Natural killer cell (primary cell): ENCODE results near the gene HOXC12. TPM values are rescaled to one million over a fixed set of nuclear protein-coding genes. Genes with fewer than 3 reads are reported as not detected.

Experiments used
- ATAC-seq, 3 donors: fragments of 150-1000 bp in 2 of 3; fragments of 200-7000 bp in 1 of 3; cut with Tn5 transposase; 1 replicate in 1 of 3; 2 replicates in 2 of 3; pipeline ENCODE4 v1.10.0; 2021; ENCODE audit warnings: mild to moderate bottlenecking in 2 of 3, moderate library complexity in 2 of 3
- DNase-seq, 2 donors: peaks; one replicate each; pipeline versions ENCODE4 v3.0.0 to v3.0.0-alpha.2; 2013 to 2021; ENCODE audit warnings: mixed read lengths in 1 of 2
- H3K27ac ChIP-seq: one replicate; pipeline ENCODE4 v1.5.1; 2013; ENCODE audit warnings: mild to moderate bottlenecking, low read length
- H3K27me3 ChIP-seq: one replicate; pipeline ENCODE4 v1.6.1; 2013; ENCODE audit warnings: low read length; ENCODE audit not compliant: control insufficient read depth, insufficient read depth
- H3K36me3 ChIP-seq: one replicate; pipeline ENCODE4 v1.6.1; 2013; ENCODE audit warnings: low read length; ENCODE audit not compliant: control insufficient read depth, insufficient read depth
- H3K4me1 ChIP-seq: one replicate; pipeline ENCODE4 v1.6.1; 2013; ENCODE audit warnings: low read length; ENCODE audit not compliant: control insufficient read depth, insufficient read depth
- H3K4me3 ChIP-seq: one replicate; pipeline ENCODE4 v1.5.1; 2013; ENCODE audit warnings: low read length
- H3K9me3 ChIP-seq: one replicate; pipeline ENCODE4 v1.6.1; 2013; ENCODE audit warnings: low read length; ENCODE audit not compliant: control insufficient read depth, insufficient read depth
- H3K27ac Mint-ChIP-seq, 2 donors: one replicate each; pipeline ENCODE4 v1.8.0; 2022; ENCODE audit warnings: mild to moderate bottlenecking in 2 of 2, mixed read lengths in 2 of 2, moderate library complexity in 1 of 2
- H3K27me3 Mint-ChIP-seq, 2 donors: one replicate each; pipeline ENCODE4 v1.8.0; 2022; ENCODE audit warnings: low read depth in 2 of 2, mixed read lengths in 2 of 2
- H3K36me3 Mint-ChIP-seq: one replicate; pipeline ENCODE4 v1.8.0; 2022; ENCODE audit warnings: mixed read lengths
- H3K4me1 Mint-ChIP-seq, 2 donors: one replicate each; pipeline ENCODE4 v1.8.0; 2022; ENCODE audit warnings: mixed read lengths in 2 of 2
- H3K4me3 Mint-ChIP-seq: one replicate; pipeline ENCODE4 v1.8.0; 2022; ENCODE audit warnings: mild to moderate bottlenecking, moderate library complexity, mixed read lengths
- H3K9me3 Mint-ChIP-seq, 2 donors: one replicate each; pipeline ENCODE4 v1.8.0; 2022; ENCODE audit warnings: mixed read lengths in 2 of 2
- CTCF ChIP-seq: fragments of 200-600 bp; IDR thresholded peaks from one replicate; pipeline ENCODE4 v1.8.0; 2022; ENCODE audit warnings: antibody characterized with exemption
- WGBS: methylation state at CpG from one replicate; pipeline ENCODE4 v1.1.7; 2013; ENCODE audit warnings: missing lambda C conversion rate; ENCODE audit not compliant: insufficient coverage; 5-methylcytosine and 5-hydroxymethylcytosine counted together
- intact Hi-C: fragments of 100-400 bp; cut with micrococcal nuclease; formaldehyde crosslinking; loops from one replicate; pipeline ENCODE4 v1.14.2; 2022
- total RNA-seq, 4 donors: library from RNA; stranded (reverse); fragments of 120-200 nt in 1 of 4; gene quantifications; one replicate each; pipeline versions ENCODE4 v1.2.3 to v1.2.4, GENCODE V29; 2013 to 2022

The HOXC12 gene
- total RNA-seq, 3 donors from 2014 or later (not counting 1 experiment from before 2014, with no cell fraction given) = not detected

- peak overlapping the region; percentile 42 for H3K4me3 Mint-ChIP-seq
Measured at GRCh38 chr12:53952871-53953734, 1.6 kb upstream of the HOXC12 start.

GRCh38 chr12:53953831-53954693 is 641 bp upstream of the HOXC12 start:
- Mint-ChIP-seq H3K27ac (peak overlapping the region in 1 of 2 donors; percentile 75), H3K4me1 (peaks cover 12 to 14% of the 10 kb centered on the region in 2 donors), H3K9me3 (no peaks in the 10 kb centered on the region), H3K4me3 (peak overlapping the region; percentile 13), H3K36me3 (no peaks in the 10 kb centered on the region), H3K27me3 (peaks cover 69 to 81% of the 10 kb centered on the region in 2 donors)
- DNase-seq (no peak), ATAC-seq (no peak)
- Histone ChIP-seq H3K36me3 (no peaks in the 10 kb centered on the region), H3K4me1 (peaks cover 32% of the 10 kb centered on the region), H3K9me3 (peaks cover 5% of the 10 kb centered on the region), H3K27ac (no peak overlapping the region), H3K27me3 (peaks cover 93% of the 10 kb centered on the region), H3K4me3 (no peak overlapping the region)
- intact Hi-C loops = no loop called here
- 8% methylated on average over 11 of the region's 19 CpGs for WGBS
- no peak for TF ChIP-seq CTCF

More at GRCh38 chr12:53952871-53953734, 1.6 kb upstream of the HOXC12 start:
- Mint-ChIP-seq H3K27me3 (peaks cover 69 to 82% of the 10 kb centered on the region in 2 donors), H3K4me1 (peaks cover 12 to 14% of the 10 kb centered on the region in 2 donors), H3K36me3 (no peaks in the 10 kb centered on the region), H3K9me3 (no peaks in the 10 kb centered on the region), H3K27ac (peak overlapping the region in 1 of 2 donors; percentile 75)
- Histone ChIP-seq H3K4me1 (peaks cover 32% of the 10 kb centered on the region), H3K4me3 (no peak overlapping the region), H3K27ac (no peak overlapping the region), H3K27me3 (peaks cover 85% of the 10 kb centered on the region), H3K36me3 (no peaks in the 10 kb centered on the region), H3K9me3 (peaks cover 5% of the 10 kb centered on the region)
- intact Hi-C loops = no loop called here
- DNase-seq = no peak
- no peak for TF ChIP-seq CTCF
- ATAC-seq = no peak
- 8% methylated on average over 34 of the region's 38 CpGs for WGBS

- no peak for TF ChIP-seq CTCF
- Mint-ChIP-seq H3K27me3 (peaks cover 74 to 81% of the 10 kb centered on the region in 2 donors), H3K27ac (no peak overlapping the region), H3K4me3 (no peak overlapping the region), H3K9me3 (no peaks in the 10 kb centered on the region), H3K36me3 (peaks cover 7% of the 10 kb centered on the region), H3K4me1 (peaks cover 19 to 20% of the 10 kb centered on the region in 2 donors)
- H3K36me3 ChIP-seq = no peaks in the 10 kb centered on the region
- peaks cover 33% of the 10 kb centered on the region for H3K4me1 ChIP-seq
- ATAC-seq (no peak), DNase-seq (no peak)
- 10% methylated on average over 80 of the region's 86 CpGs for WGBS
- H3K9me3 ChIP-seq = peaks cover 5% of the 10 kb centered on the region
- peaks cover 95% of the 10 kb centered on the region for H3K27me3 ChIP-seq
- H3K4me3 ChIP-seq = no peak overlapping the region
- H3K27ac ChIP-seq = no peak overlapping the region
- intact Hi-C loops = loop anchor here (5.0 kb wide), 2 partner anchors 42 to 327 kb away; partner anchors contain the start of genes CBX5 and HNRNPA1
Measured at GRCh38 chr12:53955036-53955775, 503 bp downstream of the HOXC12 start.
